GM08714 (cell line): Measurements from ENCODE around the gene INPP5D.

Source experiments
- H3K4me3 ChIP-seq: fragments of 200-500 bp; sonication (Bioruptor generic); 2 replicates; pipeline ENCODE4 v1.5.1; 2014; ENCODE audit warnings: mild to moderate bottlenecking, low read length, inconsistent platforms
- ZNF274 ChIP-seq: IDR thresholded peaks from 2 replicates; pipeline ENCODE4 v1.6.1; 2012; ENCODE audit warnings: mild to moderate bottlenecking, low read depth, low read length

Gene INPP5D

DNA sequence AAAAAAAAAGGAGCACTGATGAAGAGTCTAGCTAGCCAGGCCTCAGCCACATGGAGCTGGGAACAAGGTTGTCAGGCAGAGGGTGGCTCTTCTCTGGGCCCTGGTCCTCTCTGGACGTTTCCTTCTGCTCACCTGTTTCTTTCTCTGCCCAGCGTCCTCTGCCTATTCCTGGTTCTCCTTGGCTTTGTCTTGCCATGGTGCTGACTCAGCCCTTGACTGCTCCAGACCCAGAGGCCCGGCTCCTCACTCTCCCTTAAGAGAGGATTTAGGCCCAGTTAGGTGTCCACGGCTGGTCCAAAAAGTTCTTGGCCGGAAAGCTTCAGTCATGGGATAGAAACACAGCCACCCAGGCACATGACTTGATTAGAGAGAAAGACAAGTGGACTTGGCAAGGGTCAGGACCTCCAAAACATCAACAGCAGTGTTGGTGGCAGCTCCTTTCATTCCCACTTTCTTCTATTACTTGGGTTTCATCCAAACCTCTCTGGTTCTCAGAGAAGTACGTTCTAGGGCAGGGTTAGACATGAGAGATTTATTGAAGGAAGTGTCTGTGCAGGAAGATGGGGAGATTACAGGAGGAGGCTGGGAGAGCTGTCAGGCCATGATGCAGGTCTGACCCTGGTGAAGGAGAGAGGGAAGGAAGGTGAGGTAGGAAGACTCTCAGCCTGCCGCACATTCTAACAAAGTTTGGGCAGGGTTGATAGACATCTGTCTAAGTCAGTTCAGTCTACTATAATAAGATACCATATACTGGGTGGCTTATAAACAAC lies 176.9 kb downstream of the INPP5D start:
- no peak for TF ChIP-seq ZNF274
- H3K4me3 ChIP-seq = no peak overlapping the region

DNA sequence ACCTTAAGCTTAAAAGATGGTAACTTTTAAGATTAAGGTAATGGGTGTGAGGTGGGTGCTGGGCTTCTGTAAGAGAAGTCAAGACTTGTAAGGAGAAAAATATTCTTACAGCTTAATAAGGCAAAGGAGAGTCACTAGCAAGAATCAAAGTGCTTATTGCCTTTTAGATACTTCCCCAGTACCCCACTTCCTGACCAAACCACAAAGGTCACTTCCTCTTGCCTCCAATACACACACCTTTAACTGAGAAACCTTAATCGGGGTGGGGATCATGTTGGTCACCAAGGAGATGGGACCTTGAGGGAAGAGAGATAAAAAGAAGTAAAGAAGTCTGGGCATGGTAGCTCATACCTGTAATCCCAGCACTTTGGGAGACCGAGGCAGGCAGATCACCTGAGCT lies 180.8 kb downstream of the INPP5D start:
- TF ChIP-seq ZNF274 = no peak
- no peak overlapping the region for H3K4me3 ChIP-seq

DNA sequence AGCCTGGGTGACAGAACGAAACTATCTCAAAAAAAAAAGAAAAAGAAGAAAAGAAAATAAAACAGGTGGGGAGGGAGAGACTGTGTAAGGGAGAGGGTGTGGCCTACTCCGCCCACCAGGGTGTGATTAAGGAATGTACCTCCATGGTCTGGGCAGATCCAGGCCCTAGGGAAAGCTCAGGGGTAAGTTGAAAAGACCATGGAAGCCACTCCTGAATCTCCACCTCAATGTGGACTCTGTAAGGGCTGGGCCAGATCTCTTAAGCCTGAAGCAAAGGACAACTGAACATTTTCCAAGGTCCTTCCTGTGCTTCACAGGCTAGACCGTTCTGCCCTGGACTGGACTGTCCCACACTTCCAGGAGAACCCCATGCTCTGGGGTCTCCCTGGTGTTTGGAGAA lies 181.7 kb downstream of the INPP5D start:
- H3K4me3 ChIP-seq = no peak overlapping the region
- TF ChIP-seq ZNF274 = no peak

DNA sequence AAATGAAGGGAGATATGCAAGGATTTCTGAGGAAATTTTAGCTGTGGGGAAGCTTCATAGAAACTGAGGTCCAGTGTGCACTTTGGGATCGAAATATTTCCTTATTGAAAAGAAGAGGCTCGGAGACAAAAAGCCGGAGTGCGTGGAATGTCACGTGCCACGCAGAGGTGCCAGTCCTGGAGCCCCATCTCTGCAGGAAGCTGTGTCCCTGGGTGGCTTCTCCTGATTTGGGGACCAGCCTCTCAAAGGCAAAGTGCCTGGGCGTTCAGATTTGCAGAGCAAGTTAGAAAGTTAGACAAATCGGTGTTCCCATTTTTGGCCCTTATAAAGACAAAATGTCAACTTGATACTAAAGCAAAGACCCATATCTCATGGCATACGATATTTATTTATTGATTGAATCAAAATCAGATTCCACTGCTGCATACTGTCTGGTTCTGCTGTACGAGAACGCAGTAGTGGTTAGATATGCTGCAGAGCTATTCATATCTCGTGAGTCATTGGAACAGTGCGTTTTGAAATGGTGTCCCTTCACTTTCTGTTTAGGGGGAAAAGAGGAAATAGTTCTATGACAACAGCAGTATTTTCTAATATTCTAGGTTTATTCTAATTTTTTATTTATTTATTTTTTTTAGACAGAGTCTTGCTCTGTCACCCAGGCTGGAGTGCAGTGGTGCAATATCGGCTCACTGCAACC lies 182.2 kb downstream of the INPP5D start:
- no peak for TF ChIP-seq ZNF274
- H3K4me3 ChIP-seq = no peak overlapping the region

DNA sequence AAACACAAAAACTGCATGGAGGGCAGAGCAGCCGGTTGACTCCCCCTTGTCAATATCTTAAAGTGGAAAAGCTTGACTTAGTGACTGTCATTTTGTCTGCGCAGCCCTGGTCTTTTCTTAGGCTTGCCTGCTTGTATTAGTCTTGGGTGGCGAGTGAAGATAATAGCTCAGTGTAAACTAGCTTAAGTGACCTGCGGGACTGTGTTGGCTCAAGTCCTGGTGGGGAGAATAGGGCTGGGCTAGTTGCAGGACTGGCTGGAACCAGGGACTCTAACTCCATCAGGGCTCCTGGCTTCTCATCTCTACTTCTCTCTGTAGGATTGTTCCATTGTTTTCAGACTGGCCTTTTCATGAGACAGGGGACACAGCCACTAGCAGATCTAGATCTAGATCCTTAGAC lies 183.2 kb downstream of the INPP5D start:
- H3K4me3 ChIP-seq = no peak overlapping the region
- TF ChIP-seq ZNF274 = no peak

DNA sequence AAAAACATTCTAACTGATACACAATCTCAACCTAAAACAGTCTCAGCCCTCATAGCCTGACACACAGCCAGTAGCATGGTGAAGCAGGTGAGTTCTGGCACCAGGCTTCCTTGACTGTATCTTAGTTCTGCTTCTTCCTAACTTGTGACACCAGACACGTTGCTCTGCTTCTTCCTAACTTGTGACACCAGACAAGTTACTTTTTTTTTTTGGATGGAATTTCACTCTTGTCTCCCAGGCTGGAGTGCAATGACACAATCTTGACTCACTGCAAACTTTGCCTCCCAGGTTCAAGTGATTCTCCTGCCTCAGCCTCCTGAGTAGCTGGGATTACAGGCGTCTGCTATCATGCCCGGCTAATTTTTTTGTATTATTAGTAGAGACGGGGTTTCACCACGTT lies 184.7 kb downstream of the INPP5D start:
- no peak for TF ChIP-seq ZNF274
- no peak overlapping the region for H3K4me3 ChIP-seq

DNA sequence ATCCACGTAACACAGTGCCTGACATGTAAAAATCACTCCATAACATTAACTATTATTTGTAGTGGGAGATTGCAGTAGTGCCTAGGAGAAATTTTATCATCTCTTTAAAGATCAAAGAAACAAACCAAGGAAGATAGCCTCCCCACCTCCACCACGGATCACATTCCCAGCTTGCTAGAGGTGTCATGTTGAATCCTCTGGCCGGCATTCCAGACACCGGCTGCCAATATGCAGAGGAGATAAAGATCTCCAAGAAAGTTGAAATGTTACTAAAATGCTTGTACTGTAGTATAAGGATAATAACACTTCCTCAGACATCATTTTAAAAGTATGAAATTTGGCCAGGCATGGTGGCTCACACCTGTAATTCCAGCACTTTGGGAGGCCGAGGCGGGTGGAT lies 185.3 kb downstream of the INPP5D start:
- TF ChIP-seq ZNF274 = no peak
- H3K4me3 ChIP-seq = no peak overlapping the region

DNA sequence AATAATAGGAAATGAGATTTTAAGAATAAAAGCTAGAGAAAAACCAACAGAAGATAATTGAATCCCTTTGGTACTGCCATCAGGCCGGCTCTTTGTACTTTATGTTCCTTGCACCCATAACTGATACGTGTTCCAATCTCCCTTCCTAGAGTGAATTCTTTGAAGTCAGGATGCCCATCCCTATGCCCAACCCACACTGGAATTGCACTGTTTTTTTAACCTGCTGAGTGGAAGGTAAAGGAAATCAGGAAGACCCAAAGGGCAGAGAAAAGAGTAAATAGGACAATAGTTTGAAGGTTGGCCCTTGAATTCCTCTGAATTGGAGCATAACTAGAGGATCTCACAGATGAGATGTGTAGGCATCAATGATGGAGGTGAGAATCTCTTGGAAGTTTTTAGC lies 187.0 kb downstream of the INPP5D start:
- no peak for TF ChIP-seq ZNF274
- H3K4me3 ChIP-seq = no peak overlapping the region

DNA sequence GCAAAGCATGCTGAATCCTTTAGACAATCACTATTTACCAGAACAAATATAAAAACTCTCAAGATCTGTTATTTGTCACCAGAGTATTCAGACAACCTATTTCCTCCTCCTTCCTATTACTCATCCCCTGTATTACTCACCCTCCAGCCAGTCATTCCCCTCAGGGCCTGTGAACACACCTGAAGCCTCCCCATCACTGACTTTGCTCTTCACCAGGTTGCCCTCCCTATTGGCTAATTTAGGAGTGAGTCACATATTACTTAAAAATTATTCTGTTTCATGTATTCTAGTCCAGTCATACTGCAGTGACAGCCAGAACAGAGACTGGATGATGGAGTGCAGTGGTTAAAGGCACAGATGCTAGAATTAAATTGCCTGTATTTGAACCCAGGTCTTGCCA lies 187.6 kb downstream of the INPP5D start:
- TF ChIP-seq ZNF274 = no peak
- H3K4me3 ChIP-seq = no peak overlapping the region

DNA sequence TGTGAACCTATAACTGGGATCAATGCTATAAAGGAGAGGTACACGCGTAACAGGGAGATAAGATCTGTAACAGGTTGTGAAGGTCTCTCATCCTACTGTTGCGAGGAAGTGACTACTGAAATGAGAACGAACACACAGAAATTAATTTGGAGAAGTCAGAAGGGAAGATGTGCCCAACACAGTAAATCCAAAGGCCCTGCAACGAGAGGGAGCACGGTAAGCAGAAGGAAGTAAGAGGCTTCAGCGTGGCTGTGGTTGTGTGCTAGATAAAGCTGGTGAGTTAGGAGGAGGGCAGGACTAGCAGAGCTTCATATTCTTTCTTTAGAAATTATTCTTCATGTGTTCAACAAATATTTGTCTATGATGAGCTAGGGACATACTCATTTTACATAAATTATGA lies 188.9 kb downstream of the INPP5D start:
- no peak for TF ChIP-seq ZNF274

DNA sequence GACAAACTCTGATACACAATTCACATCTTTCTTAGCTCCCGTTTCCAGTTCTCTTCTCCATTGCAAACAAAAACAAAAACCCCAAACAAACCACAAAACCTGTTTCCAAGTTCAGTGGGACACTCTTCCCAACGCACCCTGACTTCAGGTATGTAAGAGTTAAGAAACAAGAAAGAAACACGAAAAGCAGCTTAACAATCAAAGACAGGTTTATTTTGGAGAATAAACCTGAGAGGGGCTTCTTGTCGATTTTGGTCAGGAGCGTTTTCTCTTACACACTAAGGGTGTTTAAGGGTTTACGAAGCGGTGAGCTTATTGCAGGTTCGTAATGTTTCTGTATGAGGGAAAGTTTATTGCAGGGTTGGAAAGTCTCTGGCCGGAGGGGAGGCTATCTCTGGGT lies 190.4 kb downstream of the INPP5D start:
- no peak for TF ChIP-seq ZNF274
- no peak overlapping the region for H3K4me3 ChIP-seq

More for the DNA sequence above, 188.9 kb downstream of the INPP5D start:
- no peak overlapping the region for H3K4me3 ChIP-seq

DNA sequence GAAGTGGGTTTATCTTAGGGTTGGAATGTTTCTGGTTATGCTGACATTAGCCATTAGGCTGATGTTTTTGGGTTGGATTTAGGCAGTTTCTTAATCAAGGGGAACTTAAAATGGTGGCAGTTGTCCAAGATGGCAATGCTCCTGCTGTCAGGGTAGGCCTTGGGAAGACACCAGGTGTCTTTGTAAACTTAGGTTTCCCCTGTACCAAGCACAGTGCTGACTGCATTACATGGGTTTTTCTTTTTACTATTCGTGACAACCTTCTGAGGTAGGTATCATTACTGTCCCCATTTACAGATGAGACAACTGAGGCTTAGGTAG lies 190.8 kb downstream of the INPP5D start:
- peak overlapping the region; percentile 35; the same call in 1 of the 2 replicates for H3K4me3 ChIP-seq
- no peak for TF ChIP-seq ZNF274

DNA sequence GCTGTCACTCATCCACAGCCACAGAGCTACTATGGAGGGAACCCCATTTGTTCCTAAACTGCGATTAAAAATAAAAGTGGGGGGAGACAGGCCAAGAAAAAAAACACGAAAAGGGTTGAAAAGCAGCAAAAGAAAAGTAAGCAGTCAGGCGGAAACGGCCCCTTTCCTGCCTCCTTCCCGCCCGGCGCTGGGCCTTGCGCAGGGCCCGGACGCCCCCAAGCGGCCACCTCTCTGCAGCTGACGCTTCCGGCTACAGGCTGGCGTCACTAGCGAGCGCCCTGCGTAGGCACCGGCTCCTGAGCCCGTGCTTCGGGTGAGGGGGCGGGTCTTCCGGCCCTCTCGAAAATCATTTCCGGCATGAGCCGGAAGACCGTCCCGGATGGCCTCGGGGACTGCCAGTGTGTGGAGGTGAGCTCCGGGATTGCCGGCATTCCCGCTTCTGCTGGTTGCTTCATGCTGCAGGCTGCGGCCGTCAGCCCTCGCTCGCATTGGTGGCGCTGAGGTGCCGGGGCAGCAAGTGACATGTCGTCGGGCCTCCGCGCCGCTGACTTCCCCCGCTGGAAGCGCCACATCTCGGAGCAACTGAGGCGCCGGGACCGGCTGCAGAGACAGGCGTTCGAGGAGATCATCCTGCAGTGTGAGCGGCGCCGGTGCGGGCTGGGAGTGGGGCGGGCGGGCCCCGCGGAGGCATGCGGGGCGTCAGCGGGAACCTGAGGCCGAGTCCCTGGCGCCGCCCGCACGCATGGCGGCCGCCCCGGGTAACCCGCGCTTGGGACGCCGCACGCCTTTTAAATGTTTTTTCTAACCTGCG lies 191.4 kb downstream of the INPP5D start, which contains the start of gene ATG16L1:
TSS of gene ATG16L1 (plus strand) at position 368 of the 811 bp plus-strand sequence. CDS start at position 523, 155 bp downstream.
- TF ChIP-seq ZNF274 = no peak
- H3K4me3 ChIP-seq = peak within 1 kb of the TSS; percentile 96

DNA sequence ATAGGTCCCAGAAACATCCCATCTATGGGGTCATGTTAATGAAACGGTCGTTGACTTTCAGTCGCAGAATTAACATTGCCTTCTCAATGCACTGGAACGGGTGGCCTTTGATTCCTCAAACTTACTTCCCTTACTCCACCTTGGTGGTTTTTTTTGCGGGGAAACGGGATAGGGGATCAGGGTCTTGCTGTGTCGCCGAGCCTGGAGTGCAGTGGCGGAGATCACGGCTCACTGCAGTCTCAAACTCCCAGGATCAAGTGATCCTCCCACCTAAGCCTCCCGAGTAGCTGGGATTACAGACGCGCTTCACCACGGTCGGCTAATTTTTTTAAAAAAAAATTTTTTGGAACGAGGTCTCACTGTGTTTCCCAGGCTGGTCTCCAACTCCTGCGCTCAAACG lies 192.1 kb downstream of the INPP5D start:
- peak overlapping the region; percentile 96 for H3K4me3 ChIP-seq
- TF ChIP-seq ZNF274 = no peak

DNA sequence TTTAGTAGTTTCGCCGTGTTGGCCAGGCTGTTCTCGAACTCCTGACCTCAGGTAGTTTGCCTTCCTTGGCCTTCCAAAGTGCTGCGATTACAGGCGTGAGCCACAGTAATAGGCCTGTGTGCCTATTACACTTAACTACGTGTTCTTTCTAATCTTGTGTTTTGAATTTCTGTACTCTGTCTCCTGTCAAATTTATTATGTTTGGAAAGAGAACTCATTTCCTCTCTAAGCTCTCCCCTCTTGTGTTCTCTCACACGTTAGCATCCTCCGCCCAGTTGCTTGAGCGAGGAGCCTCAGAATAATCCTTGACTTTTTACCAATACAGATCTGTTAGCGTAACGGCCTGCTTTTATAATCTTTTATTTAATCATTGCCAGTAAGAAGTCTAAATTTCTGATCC lies 195.0 kb downstream of the INPP5D start:
- no peak overlapping the region for H3K4me3 ChIP-seq
- no peak for TF ChIP-seq ZNF274

DNA sequence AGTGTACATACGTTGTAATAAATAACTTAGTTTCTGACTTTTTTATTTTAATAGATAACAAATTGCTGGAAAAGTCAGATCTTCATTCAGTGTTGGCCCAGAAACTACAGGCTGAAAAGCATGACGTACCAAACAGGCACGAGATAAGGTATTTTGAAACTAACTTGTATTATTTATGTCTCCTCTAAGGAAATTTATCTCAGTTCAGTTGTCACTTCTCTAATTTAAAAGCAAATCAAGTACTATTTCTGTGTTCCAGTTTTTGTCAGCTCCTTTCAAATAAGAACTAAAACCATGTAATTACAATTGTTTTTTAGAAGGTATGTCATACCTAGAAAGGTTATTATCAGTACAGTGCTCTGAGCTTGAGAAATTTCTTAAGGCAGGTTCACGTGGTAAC lies 195.9 kb downstream of the INPP5D start:
- no peak for TF ChIP-seq ZNF274
- H3K4me3 ChIP-seq = no peak overlapping the region
